Thyroid gland (tissue), 4 donors: ENCODE measurements around the gene EPM2A. TPM values are rescaled to one million over a fixed set of nuclear protein-coding genes. Genes with fewer than 3 reads are reported as not detected.

Source experiments
- DNase-seq, 2 donors: peaks; one replicate each; pipeline ENCODE4 v3.0.0-alpha.2; 2019
- H3K27ac ChIP-seq, 3 donors: fragments of 200-600 bp; sonication (generic); 1 replicate in 2 of 3; 2 replicates in 1 of 3; pipeline ENCODE4 v1.5.1; 2016 to 2019; ENCODE audit warnings: mild to moderate bottlenecking in 1 of 3, moderate library complexity in 1 of 3
- H3K27me3 ChIP-seq: fragments of 200-600 bp; sonication (generic); one replicate; pipeline ENCODE4 v1.5.1; 2019
- H3K36me3 ChIP-seq, 2 donors: fragments of 200-600 bp; sonication (generic); one replicate each; pipeline ENCODE4 v1.5.1; 2016 to 2019
- H3K4me1 ChIP-seq, 2 donors: fragments of 200-600 bp; sonication (generic); one replicate each; pipeline ENCODE4 v1.5.1; 2017 to 2019
- H3K4me3 ChIP-seq, 3 donors: fragments of 200-600 bp; sonication (generic); replicated peaks in 1 of 3; 1 replicate in 2 of 3; 2 replicates in 1 of 3; pipeline ENCODE4 v1.5.1; 2016; ENCODE audit warnings: mild to moderate bottlenecking in 1 of 3
- H3K9me3 ChIP-seq: fragments of 200-600 bp; sonication (generic); one replicate; pipeline ENCODE4 v1.5.1; 2017
- CTCF ChIP-seq, 6 experiments: fragments of 200-600 bp in 3 of 6; fragments of 450-650 bp in 3 of 6; sonication (generic) in 3 of 6; IDR thresholded peaks; one replicate each; pipeline ENCODE4 v1.5.1; 2016 to 2019; ENCODE audit warnings: antibody characterized with exemption in 6 of 6, mild to moderate bottlenecking in 2 of 6, inconsistent platforms in 1 of 6, moderate library complexity in 1 of 6
- POLR2A ChIP-seq, 2 donors: fragments of 450-650 bp; IDR thresholded peaks; one replicate each; pipeline ENCODE4 v1.6.1; 2017; ENCODE audit warnings: antibody characterized with exemption in 2 of 2, mild to moderate bottlenecking in 2 of 2, moderate library complexity in 1 of 2
- WGBS, 2 donors: methylation state at CpG; one replicate each; pipeline ENCODE4 v1.1.5; 2017; 5-methylcytosine and 5-hydroxymethylcytosine counted together
- intact Hi-C: fragments of 100-400 bp; cut with DNase I; formaldehyde crosslinking; loops from one replicate; pipeline ENCODE4 v1.15.1; 2023
- small RNA-seq: library from RNA; depleted of rRNA; stranded (forward); fragments of <200 nt; gene quantifications from one replicate; pipeline ENCODE3, GENCODE V24; 2016
- total RNA-seq, 4 donors: library from RNA; depleted of rRNA; stranded (reverse); fragments of >200 nt; gene quantifications; one replicate each; pipeline ENCODE4 v1.2.3, GENCODE V29; 2016

Gene EPM2A
- total RNA-seq, 4 donors from 2014 or later, result 11.4 to 53.8 (median 15.6) TPM

GRCh38 chr6:145588981-145589380 lies 146.3 kb downstream of the EPM2A start:
- Histone ChIP-seq H3K27me3 (no peaks in the 10 kb centered on the region), H3K27ac (no peak overlapping the region), H3K36me3 (no peaks in the 10 kb centered on the region), H3K9me3 (no peaks in the 10 kb centered on the region), H3K4me3 (no peak overlapping the region), H3K4me1 (no peaks in the 10 kb centered on the region)
- 47 to 67% methylated on average over 1 of the region's 1 CpG for WGBS, 2 donors
- intact Hi-C loops, result no loop called here
- TF ChIP-seq POLR2A (IDR thresholded peaks at IDR 0.05), result no peak
- no peak for TF ChIP-seq CTCF (IDR thresholded peaks at IDR 0.05)
- no peak for DNase-seq

- intact Hi-C loops, result no loop called here
- no peak for TF ChIP-seq POLR2A (IDR thresholded peaks at IDR 0.05)
- no peak for TF ChIP-seq CTCF (IDR thresholded peaks at IDR 0.05)
Observed at GRCh38 chr6:145587334-145587733, 148.0 kb downstream of the EPM2A start.

GRCh38 chr6:145583753-145584152 lies 151.6 kb downstream of the EPM2A start:
- Histone ChIP-seq H3K9me3 (no peaks in the 10 kb centered on the region), H3K4me3 (no peak overlapping the region), H3K27me3 (no peaks in the 10 kb centered on the region), H3K36me3 (no peaks in the 10 kb centered on the region), H3K4me1 (no peaks in the 10 kb centered on the region), H3K27ac (no peak overlapping the region)
- intact Hi-C loops, result no loop called here
- TF ChIP-seq CTCF (IDR thresholded peaks at IDR 0.05), result no peak
- TF ChIP-seq POLR2A (IDR thresholded peaks at IDR 0.05), result no peak
- WGBS, 2 donors, result 53 to 84% methylated on average over 2 to 3 of the region's 3 CpGs
- DNase-seq, result no peak

More at GRCh38 chr6:145587334-145587733, 148.0 kb downstream of the EPM2A start:
- Histone ChIP-seq H3K36me3 (no peaks in the 10 kb centered on the region), H3K27me3 (no peaks in the 10 kb centered on the region), H3K4me3 (no peak overlapping the region), H3K27ac (no peak overlapping the region), H3K9me3 (no peaks in the 10 kb centered on the region), H3K4me1 (no peaks in the 10 kb centered on the region)
- DNase-seq, result no peak

Small RNA genes within 50 kb of the gene (small RNA-seq; reads per million reads assigned to genes)
- gene AL023806.2, result not detected

Other genes starting within 250 kb of the EPM2A start
- 10 to 100 TPM; 18.8 to 33.3 (median 20.8) TPM for gene FBXO30, start 79.3 kb upstream of the EPM2A start, total RNA-seq
- 10 to 100 TPM; 53.0 to 81.3 (median 57.3) TPM for gene SHPRH, start 228.8 kb upstream of the EPM2A start, total RNA-seq